Measurements from ENCODE around the gene DNAI1.
A peak's percentile ranks its signal among the peaks of the same experiment; 100 is the strongest.
"Not testable (repeated sequence)": the region's sequence is repeated elsewhere in the genome, so short reads cannot be mapped to it uniquely, and the experiment has no call there.

The DNAI1 gene

GRCh38 chr9:34451545-34451944 is 7.1 kb upstream of the DNAI1 start:
- no peak for DNase-seq

DNA sequence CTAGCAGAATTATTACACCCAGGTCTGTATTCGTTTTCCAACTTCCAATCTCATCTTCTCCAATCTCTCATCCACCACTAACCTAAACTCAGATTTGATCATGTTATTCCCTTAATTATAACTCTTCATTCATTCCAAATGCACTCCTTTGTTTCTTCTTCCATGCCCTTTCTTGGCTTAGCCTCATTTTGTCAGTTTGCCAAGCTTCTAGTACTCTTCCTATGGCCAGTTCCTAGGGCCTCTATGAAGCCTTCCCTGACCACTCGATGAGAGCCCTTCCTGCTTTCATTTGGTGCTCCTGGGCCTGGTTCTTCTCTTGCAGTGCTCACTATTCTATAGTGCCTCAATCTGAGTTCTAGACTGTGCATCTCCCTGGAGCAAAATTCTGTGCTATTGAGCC is 6.0 kb upstream of the DNAI1 start:
- no peak for DNase-seq

DNA sequence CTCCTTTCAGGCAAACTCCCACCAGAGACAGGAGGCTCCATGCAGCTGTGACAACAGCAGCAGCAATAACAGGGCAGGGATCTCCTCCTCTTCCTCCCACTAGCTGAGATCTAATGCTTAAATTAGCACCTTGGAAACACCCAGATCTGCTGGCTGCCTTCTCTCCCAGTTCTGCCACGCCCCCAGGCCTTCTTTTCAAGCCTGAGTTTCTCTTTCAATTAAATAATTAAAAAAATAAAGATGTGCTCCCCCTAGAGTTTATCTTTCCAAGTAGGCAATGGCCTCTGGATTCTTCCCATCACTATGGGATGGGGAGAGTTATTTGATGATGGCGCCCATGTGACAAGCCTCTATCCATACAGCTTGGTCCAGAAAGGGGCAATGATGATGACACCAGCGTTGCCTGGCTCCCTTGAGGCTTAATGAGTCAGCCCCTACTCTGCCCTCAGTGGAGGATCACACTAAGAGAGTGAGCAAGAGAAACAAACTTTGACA is 4.0 kb upstream of the DNAI1 start:
- peak; percentile 38 for DNase-seq

GRCh38 chr9:34456151-34456550 is 2.5 kb upstream of the DNAI1 start:
- DNase-seq: no peak

DNA sequence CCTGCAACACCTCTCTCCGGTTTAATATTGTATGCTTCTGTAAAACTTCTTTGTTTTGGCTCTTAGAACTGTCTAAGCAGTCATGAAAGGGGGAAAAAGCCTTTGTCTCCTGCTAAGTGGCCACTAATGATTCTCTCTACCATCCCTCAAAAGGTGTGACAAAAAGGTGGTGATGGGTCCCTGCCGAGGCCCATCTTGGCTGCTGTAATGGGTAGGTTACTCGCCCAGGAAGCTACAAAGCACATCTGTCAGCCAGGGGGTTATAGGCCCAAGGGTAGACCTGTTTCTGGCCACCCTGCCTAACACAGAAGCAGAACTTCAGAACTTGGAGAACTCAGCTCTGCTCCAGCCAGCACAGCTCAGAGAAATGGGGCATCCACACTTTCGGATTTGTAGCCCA is 1.9 kb upstream of the DNAI1 start:
- DNase-seq: no peak

- DNase-seq: peak; percentile 32
Measured at GRCh38 chr9:34457266-34458012, 1.2 kb upstream of the DNAI1 start.

DNA sequence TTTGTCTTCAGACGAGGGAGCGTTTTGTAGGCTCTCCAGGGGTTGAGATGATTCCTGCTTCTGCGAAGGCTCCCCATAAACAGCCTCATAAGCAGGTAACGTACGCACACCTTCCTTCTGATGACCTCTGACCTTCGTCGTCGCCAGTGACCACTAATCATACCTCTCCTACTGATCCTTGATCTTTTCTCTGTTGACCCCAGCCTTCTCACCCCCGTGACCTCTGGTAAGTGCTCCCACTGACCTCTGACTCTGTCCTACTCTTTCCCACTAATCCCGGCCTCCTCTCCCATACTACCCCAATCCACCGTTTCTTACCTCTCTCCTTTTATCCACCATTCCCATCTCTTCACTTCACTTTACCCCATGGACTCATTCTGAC is 345 bp downstream of the DNAI1 start:
- no peak for DNase-seq

- no peak for DNase-seq
Measured at GRCh38 chr9:34459356-34459755, 751 bp downstream of the DNAI1 start.

- DNase-seq: no peak
Measured at GRCh38 chr9:34459941-34460340, 1.3 kb downstream of the DNAI1 start.

DNA sequence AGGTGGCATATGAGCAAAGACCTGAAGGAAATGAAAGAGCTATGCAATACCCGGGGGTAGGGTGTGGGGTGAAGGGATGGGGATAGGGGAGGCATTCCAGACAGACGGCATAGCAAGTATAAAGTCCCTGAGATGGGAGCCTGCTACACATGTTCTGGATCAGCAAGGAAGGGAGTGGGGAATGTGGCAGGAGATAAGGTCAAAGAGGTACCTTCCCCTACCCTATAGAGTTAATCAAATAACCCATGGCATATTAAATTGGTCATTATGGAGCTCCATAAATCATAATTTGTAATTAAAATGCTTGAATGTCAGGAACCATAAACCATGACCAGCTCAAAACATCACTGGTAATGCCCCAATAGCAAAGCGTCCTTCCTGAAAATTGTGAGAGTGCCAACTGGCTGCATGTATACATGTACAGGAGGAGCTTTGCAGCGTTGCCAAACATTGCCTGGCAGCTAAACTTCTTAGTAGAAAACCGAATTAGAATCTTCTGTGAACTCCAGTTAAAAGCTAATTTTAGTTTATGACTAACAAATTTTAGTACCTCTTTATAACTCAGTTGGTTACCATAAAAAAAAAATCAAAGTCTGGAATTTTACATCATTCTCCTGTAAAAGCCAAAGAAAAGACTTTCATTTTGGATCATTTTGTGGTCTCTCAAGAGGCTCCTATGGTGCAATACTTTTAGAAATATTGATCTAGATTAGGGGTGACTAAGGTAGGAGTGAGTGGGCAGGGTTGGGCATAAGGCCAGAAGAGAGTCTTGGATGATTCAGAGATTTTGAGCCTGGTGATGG is 4.7 kb downstream of the DNAI1 start:
- DNase-seq: no peak

DNA sequence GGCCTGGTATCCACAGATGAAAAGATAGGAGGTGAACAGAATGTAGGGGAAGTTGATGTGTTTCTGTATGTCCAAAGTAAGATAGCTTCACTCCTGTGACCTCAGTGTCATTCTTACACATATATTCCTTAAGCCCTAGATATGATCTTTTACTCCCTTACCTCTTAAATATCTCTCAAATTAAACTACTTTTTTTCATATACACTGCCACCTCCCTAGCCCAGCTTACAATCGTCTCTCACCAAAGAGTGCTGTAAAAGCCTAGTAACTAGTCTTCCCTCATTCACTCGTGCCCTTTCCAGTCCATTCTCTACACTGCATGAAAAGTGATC is 5.3 kb downstream of the DNAI1 start:
- no peak for DNase-seq

DNA sequence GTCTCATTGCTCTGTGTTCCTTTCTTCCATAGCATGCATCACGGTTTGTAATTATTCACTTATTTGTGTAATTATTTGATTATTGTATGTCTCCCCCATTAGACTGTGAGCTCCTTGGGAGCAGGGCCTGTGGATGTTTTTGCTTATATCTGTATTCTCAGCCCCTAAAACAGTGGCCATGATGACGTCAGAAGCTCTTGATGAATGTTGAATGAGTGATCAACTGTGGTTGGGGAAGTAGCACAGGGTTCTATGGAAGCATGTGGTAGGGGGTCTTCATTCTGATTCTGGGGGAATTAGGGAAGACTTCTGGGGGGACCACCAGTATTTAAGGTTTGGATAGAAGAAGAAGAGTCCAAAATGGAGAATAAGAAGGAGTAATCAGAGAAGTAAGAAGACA is 6.0 kb downstream of the DNAI1 start:
- DNase-seq: no peak

DNA sequence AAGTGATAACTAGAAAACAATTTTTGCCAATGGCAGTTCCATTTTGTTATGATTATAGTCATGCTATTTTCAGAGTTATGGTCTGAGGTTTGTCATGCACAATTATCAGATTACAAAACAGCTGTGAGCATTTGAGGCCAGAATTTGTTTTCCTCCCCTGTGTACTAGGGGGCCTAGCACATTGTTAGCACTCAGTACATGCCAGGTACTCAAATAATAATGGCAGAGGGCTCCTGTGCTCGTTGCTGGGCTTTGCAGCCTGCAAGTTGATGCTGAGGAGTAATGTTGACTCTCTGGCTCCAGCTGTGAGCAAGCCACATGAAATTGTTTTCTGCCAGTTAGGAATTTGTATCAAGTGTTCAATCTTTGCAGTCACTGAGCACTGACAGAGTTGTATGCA is 6.9 kb downstream of the DNAI1 start:
- DNase-seq: no peak

DNA sequence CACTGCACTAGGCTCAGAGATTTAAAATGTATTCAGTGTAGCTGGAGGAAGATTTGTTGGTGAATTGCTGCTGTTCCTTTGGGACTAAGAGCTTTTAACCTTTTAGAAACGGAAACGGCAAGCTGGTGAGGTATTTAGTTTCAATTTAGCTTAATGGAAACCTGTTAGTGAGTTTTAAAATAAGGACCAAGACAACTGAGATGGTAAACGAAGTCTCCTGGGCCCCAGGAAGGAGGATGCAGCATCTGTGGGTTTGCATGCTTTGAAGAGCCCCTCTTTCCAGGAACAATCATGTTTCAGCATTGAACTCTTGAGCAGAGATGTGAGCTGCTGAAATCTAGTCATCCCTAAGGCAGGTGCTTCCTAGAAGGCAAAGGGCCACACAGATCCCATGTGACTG is 16.5 kb downstream of the DNAI1 start:
- DNase-seq: peak; percentile 63

DNA sequence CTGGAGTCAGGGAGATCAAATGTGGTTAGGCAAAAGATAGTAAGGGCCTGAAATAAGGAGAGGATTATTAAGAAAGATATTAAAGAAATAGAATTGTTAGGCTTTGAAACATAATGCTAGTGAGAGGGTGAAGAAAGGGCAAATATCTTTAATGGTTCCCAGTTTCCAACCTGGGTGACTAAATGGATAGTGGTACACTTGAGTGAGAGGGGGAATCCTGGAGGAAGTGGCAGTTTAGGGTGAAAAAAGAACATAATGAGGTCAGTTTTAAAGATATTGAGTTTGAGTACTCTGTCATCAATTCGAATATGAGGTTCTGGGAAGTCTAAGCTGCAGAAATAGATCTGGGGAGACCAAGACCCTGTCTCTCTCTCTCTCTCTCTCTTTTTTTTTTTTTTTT is 18.9 kb downstream of the DNAI1 start:
- DNase-seq: no peak

DNA sequence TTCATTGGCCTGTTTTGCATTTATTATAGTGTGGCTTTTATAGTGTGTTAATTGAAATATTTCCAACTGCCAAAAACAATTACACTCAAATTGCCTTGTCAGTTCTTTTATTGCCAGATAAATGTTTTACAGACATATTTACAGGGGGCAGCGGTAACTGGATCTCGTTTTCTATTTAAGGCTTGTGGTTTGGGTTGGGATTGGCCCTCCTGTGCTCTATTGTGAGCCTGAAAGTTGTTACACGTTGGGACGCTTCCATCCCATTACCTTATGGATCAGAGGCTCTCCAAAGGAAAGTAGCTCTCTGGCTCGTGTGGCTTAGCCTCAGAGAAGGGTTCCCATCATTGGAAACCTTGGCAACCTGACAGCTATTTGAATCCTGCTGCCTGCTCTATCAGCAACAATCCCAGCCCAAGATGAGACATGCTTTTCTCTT is 20.8 kb downstream of the DNAI1 start:
- DNase-seq: no peak

DNA sequence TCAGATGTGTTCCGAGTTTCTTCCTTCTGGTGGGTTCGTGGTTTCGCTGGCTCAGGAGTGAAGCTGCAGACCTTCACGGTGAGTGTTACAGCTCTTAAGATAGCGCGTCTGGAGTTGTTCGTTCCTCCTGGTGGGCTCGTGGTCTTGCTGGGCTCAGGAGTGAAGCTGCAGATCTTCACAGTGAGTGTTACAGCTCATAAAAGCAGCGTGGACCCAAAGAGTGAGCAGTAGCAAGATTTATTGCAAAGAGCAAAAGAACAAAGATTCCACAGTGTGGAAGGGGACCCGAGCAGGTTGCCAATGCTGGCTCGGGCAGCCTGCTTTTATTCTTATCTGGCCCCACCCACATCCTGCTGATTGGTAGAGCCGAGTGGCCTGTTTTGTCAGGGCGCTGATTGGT is 23.0 kb downstream of the DNAI1 start:
- not testable (repeated sequence) for DNase-seq

GRCh38 chr9:34482746-34483145 is 24.1 kb downstream of the DNAI1 start:
- DNase-seq: not testable (repeated sequence)

DNA sequence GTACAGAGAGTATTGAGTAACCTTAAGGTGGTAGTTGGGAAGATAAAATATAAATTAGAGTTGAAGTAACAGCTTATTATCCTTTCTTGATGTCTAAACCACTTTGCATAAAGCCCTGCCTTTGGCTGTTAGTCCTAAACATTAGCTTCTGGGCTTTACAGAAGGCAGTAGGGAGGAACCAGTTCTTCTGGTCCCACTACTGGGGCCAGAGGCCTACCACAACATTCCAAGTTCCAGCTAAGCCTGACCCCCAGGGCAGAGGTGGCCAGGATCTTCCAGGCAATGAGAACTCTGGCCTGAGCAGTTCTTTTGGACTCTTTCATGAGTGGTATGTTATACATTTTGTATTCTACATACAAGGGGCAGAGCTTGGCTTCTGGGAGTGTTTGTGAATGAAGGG is 26.1 kb downstream of the DNAI1 start:
- DNase-seq: no peak

DNA sequence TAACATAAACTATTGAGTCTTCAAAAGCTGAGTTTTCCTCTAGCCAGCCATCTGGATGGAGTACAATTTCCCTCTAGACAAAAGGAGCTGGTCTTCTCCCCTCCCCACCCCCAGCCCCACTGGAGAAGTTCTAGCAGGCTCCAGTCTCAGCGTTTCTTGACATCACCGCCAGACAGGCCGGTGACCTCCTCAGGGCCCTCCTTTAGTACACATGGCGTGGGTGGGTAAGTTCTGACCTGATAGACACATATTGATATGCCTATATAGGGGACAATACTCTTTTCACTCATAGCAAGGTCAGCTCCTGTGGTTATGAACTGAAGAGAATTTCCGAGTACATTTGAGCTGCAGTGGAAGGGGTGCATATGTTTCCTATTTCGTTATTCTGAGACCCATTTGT is 27.2 kb downstream of the DNAI1 start:
- DNase-seq: no peak

GRCh38 chr9:34486572-34486971 is 28.0 kb downstream of the DNAI1 start:
- no peak for DNase-seq

GRCh38 chr9:34490360-34490759 is 31.8 kb downstream of the DNAI1 start:
- DNase-seq: no peak

DNA sequence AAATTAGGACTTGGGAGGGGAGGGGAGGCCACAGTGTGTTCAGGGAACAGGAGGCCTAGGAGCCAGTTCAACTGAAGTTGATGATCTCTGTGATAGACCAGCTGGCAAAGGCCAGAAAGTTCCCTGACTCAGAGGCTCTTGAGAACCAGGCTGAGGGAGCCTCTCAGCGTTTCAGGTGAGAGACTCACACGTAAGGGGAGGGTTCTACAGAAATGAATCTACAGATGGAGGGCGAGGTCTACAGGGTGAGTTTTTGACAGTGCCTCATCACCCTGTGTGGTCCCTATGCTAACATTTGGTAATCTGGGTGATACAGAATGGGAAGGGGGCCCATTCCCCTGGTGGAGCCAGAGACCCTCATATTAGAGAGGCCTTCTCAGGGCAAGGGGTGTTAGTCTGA is 32.2 kb downstream of the DNAI1 start:
- DNase-seq: no peak

DNA sequence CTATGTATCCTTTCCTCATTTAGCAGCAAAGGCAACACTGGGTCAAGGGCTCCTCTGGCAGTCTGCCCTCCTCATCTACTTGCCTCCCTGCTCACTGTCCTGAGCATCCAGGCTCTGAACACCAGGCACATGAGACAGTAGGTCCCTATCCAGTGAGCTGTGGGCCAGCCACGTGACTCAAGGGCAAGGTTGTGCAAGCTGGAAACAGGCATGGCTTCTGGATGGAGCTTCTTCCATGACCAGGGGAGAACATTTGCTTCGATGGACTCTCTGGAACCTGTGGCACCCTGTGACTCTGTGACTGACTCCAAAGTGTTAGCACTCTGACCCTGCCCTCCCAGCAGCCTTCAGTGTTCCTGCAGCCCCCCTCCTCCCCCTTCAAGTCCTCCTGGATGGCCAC is 33.0 kb downstream of the DNAI1 start:
- no peak for DNase-seq

DNA sequence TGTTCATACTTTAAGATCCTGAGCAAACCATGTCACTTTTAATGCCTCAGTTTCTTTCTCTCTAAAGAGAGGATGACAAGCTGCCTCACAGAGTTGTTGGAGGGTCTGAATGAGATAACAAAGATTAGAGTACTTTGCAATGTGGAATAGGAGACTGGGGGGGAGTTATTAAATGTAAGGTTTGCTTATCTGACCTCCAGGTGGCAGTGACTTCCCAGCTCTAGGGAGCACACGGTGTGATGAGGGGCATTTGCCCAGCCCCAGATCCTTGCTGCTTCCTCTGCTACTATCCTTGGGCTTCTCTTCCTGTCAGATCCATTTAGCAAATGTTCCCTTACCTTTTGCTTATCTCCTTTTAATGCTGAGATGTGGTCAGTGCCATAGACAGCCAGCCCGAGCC is 33.4 kb downstream of the DNAI1 start:
- no peak for DNase-seq

Measured in NCI-H1436 (cell line).